PC-9 (cell line): ENCODE results near the gene MYPN. TPM values are rescaled to one million over a fixed set of nuclear protein-coding genes. Genes with fewer than 3 reads are reported as not detected.

Source experiments
- BruUV-seq: library from RNA; stranded (reverse); fragments of 400-500 nt; replicated peaks from 2 replicates; lab custom pipeline; 2021; lab: Mats Ljungman, UMichigan
- CTCF ChIA-PET: fragments of 300-600 bp; sonication (Branson Sonifier 250); formaldehyde crosslinking; loops from one replicate; lab custom pipeline; 2022; ENCODE audit warnings: antibody characterized with exemption; lab: Charles Lee
- POLR2A ChIA-PET: fragments of 300-600 bp; sonication (Branson Sonifier 250); formaldehyde crosslinking; loops from one replicate; lab custom pipeline; 2022; ENCODE audit warnings: antibody characterized with exemption; ENCODE audit not compliant: unreplicated experiment; lab: Charles Lee
- DNase-seq, 2 experiments: peaks; one replicate each; pipeline versions ENCODE4 v3.0.0 to v3.0.0-alpha.2; 2015 to 2022; ENCODE audit warnings: mixed read lengths in 1 of 2
- H2AFZ ChIP-seq: fragments of 200-600 bp; sonication (generic); 2 replicates; pipeline ENCODE4 v1.8.1; 2017; ENCODE audit warnings: antibody characterized with exemption
- H3F3A ChIP-seq: fragments of 200-600 bp; sonication (generic); 2 replicates; pipeline ENCODE4 v1.8.1; 2017; ENCODE audit warnings: antibody characterized with exemption, mild to moderate bottlenecking, low read depth; ENCODE audit not compliant: insufficient read depth
- H3K27ac ChIP-seq: fragments of 200-600 bp; sonication (generic); 2 replicates; pipeline ENCODE4 v1.6.1; 2016; ENCODE audit warnings: mixed run types
- H3K27me3 ChIP-seq: fragments of 200-600 bp; sonication (generic); 2 replicates; pipeline ENCODE4 v1.6.1; 2016; ENCODE audit warnings: low read depth, mixed run types; ENCODE audit not compliant: insufficient read depth
- H3K36me3 ChIP-seq: fragments of 200-600 bp; sonication (generic); 2 replicates; pipeline ENCODE4 v1.6.1; 2016; ENCODE audit warnings: low read depth, mixed run types
- H3K4me1 ChIP-seq: fragments of 200-600 bp; sonication (generic); replicated peaks from 2 replicates; pipeline ENCODE4 v1.6.1; 2016; ENCODE audit warnings: mixed run types; ENCODE audit not compliant: insufficient read depth
- H3K4me2 ChIP-seq: fragments of 200-600 bp; sonication (generic); 2 replicates; pipeline ENCODE4 v1.6.1; 2017; ENCODE audit warnings: mixed run types
- H3K4me3 ChIP-seq: fragments of 200-600 bp; sonication (generic); 2 replicates; pipeline ENCODE4 v1.6.1; 2016; ENCODE audit warnings: mixed run types
- H3K79me2 ChIP-seq: fragments of 200-600 bp; sonication (generic); 2 replicates; pipeline ENCODE4 v1.6.1; 2017; ENCODE audit warnings: low read depth, mixed run types
- H3K9me2 ChIP-seq: fragments of 200-600 bp; sonication (generic); 2 replicates; pipeline ENCODE4 v1.8.1; 2017; ENCODE audit warnings: mild to moderate bottlenecking; ENCODE audit not compliant: insufficient read depth
- H3K9me3 ChIP-seq: fragments of 200-600 bp; sonication (generic); 2 replicates; pipeline ENCODE4 v1.8.1; 2016; ENCODE audit warnings: low read depth; ENCODE audit not compliant: insufficient read depth
- H4K20me1 ChIP-seq: fragments of 200-600 bp; sonication (generic); 2 replicates; pipeline ENCODE4 v1.8.1; 2017; ENCODE audit not compliant: insufficient read depth
- CTCF ChIP-seq: fragments of 200-600 bp; sonication (generic); conservative IDR thresholded peaks from 2 replicates; pipeline ENCODE4 v1.6.1; 2017; ENCODE audit warnings: mixed run types, antibody characterized with exemption, mild to moderate bottlenecking, moderate library complexity
- EZH2 ChIP-seq: fragments of 200-600 bp; sonication (generic); IDR thresholded peaks from 2 replicates; pipeline ENCODE4 v1.8.0; 2017; ENCODE audit warnings: antibody characterized with exemption, low read depth
- intact Hi-C: fragments of 100-400 bp; cut with micrococcal nuclease; formaldehyde crosslinking; loops from one replicate; pipeline ENCODE4 v1.10.0; 2022; ENCODE audit not compliant: unreplicated experiment
- total RNA-seq: library from RNA; stranded (reverse); gene quantifications from 2 replicates; pipeline ENCODE4 v1.2.3, GENCODE V29; 2021

MYPN gene
- total RNA-seq, 1 experiment from 2014 or later = 3.9 TPM

- POLR2A ChIA-PET = no interaction called here
- TF ChIP-seq CTCF = no peak
- no peak for TF ChIP-seq EZH2
- intact Hi-C loops = no loop called here
- Histone ChIP-seq H3K79me2 (no peaks in the 10 kb centered on the region), H3K4me3 (no peak overlapping the region), H2AFZ (no peak overlapping the region), H4K20me1 (no peaks in the 10 kb centered on the region), H3K9me2 (0 out of 2 replicates have a peak, but pooled peaks cover 4% of the 10 kb centered on the region), H3K9me3 (no peaks in the 10 kb centered on the region), H3K27ac (no peak overlapping the region), H3F3A (peaks cover 3% of the 10 kb centered on the region; the same call in 1 of the 2 replicates), H3K36me3 (no peaks in the 10 kb centered on the region), H3K4me1 (no peaks in the 10 kb centered on the region), H3K4me2 (no peak overlapping the region), H3K27me3 (no peaks in the 10 kb centered on the region)
- BruUV-seq = no TSS peak
- DNase-seq = no peak
- CTCF ChIA-PET = no interaction called here
Measured at GRCh38 chr10:68167586-68168189, 58.4 kb downstream of the MYPN start.

GRCh38 chr10:68171539-68172080, 62.3 kb downstream of the MYPN start:
- Histone ChIP-seq H2AFZ (no peak overlapping the region), H3K4me3 (no peak overlapping the region), H3K27me3 (no peaks in the 10 kb centered on the region), H3F3A (peaks cover 3% of the 10 kb centered on the region; the same call in 1 of the 2 replicates), H3K36me3 (no peaks in the 10 kb centered on the region), H3K9me3 (no peaks in the 10 kb centered on the region), H3K9me2 (no peaks in the 10 kb centered on the region), H3K27ac (no peak overlapping the region), H3K79me2 (no peaks in the 10 kb centered on the region), H4K20me1 (no peaks in the 10 kb centered on the region), H3K4me1 (peaks cover 6% of the 10 kb centered on the region), H3K4me2 (no peak overlapping the region)
- CTCF ChIA-PET = no interaction called here
- intact Hi-C loops = no loop called here
- POLR2A ChIA-PET = no interaction called here
- BruUV-seq = no TSS peak
- DNase-seq = no peak
- TF ChIP-seq EZH2 = no peak

- H3K36me3 ChIP-seq = no peaks in the 10 kb centered on the region
- ChIA-PET POLR2A (no interaction called here), CTCF (interaction anchor here (0.6 kb wide), 1 partner anchor 36 kb away, joined by 6 read pairs; no protein-coding TSS in a partner anchor)
- H3F3A ChIP-seq = peaks cover 3% of the 10 kb centered on the region; the same call in 1 of the 2 replicates
- no peak overlapping the region for H3K4me2 ChIP-seq
- no TSS peak for BruUV-seq
- no peak for DNase-seq
- H3K9me2 ChIP-seq = no peaks in the 10 kb centered on the region
- no peaks in the 10 kb centered on the region for H3K9me3 ChIP-seq
- no peak overlapping the region for H2AFZ ChIP-seq
- H3K4me3 ChIP-seq = no peak overlapping the region
- H3K4me1 ChIP-seq = peaks cover 6% of the 10 kb centered on the region
- H3K27me3 ChIP-seq = no peaks in the 10 kb centered on the region
- H3K27ac ChIP-seq = no peak overlapping the region
- H4K20me1 ChIP-seq = no peaks in the 10 kb centered on the region
- intact Hi-C loops = no loop called here
- H3K79me2 ChIP-seq = no peaks in the 10 kb centered on the region
- TF ChIP-seq EZH2 = no peak
- no peak for TF ChIP-seq CTCF
Measured at GRCh38 chr10:68172324-68172723, 63.0 kb downstream of the MYPN start.
